ENCODE measurements around the gene MACROD1. TPM values are rescaled to one million over a fixed set of nuclear protein-coding genes. Genes with fewer than 3 reads are reported as not detected.

MACROD1 gene
- total and polyA plus RNA-seq, 12 donors, result 77.6 to 497 (median 115) TPM

DNA sequence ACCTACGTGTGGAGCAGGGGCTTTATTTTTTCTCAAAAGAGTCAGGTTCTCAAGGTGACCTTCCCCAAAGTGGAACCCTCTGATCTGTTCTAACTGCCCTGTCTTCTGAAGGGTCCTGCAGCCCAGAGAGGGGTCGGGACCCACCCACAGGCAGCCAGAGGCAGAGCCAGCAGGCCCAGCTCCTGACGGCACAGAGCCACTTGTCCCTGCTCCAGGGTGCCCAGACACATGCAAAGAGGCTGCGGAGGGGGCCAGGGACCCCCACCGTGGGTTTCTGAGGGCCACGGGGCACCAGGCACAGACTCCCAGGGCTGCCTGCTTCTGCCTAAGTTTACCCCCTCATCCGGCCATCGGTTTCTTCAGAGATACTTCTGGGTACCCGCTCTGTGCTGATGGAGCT is 93.0 kb downstream of the MACROD1 start:
- TF ChIP-seq, protein P1, sequence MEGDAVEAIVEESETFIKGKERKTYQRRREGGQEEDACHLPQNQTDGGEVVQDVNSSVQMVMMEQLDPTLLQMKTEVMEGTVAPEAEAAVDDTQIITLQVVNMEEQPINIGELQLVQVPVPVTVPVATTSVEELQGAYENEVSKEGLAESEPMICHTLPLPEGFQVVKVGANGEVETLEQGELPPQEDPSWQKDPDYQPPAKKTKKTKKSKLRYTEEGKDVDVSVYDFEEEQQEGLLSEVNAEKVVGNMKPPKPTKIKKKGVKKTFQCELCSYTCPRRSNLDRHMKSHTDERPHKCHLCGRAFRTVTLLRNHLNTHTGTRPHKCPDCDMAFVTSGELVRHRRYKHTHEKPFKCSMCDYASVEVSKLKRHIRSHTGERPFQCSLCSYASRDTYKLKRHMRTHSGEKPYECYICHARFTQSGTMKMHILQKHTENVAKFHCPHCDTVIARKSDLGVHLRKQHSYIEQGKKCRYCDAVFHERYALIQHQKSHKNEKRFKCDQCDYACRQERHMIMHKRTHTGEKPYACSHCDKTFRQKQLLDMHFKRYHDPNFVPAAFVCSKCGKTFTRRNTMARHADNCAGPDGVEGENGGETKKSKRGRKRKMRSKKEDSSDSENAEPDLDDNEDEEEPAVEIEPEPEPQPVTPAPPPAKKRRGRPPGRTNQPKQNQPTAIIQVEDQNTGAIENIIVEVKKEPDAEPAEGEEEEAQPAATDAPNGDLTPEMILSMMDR (IDR thresholded peaks at IDR 0.05), result no peak
- intact Hi-C loops (cut with DNase I), result loop anchor here in 1 of 10 donors (2.0 kb wide), 1 partner anchor 64 kb away; no protein-coding TSS in a partner anchor
- WGBS, 2 donors, result 79 to 89% methylated on average over 9 of the region's 9 CpGs
- Histone ChIP-seq H3K27ac (no peak overlapping the region), H3K4me3 (no peak overlapping the region), H3K27me3 (no peaks in the 10 kb centered on the region), H3K36me3 (no peaks in the 10 kb centered on the region), H3K9me3 (no peaks in the 10 kb centered on the region), H3K4me1 (peaks cover 6 to 58% (median 27%) of the 10 kb centered on the region in 9 donors)
- ATAC-seq, result no peak
- DNase-seq, result no peak

DNA sequence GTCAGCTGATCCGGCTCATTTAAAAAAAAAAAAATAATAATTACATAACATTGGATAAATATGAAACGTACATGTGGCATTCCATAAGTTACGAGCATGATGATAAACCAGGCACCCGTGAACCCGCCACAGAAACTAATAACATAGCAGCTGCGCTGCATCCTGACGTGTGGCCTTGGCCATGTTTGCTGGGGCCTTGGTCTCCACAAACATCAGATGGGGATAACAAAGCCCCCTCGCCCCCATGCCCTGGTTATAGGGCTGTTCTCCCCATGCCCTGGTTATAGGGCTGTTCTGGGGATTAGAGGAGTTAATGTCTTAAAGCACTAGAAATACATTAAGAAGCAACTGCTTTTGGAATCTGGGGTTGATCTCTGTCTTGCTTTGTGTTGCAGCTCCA is 93.5 kb downstream of the MACROD1 start:
- no peak for ATAC-seq
- Histone ChIP-seq H3K4me1 (peaks cover 6 to 53% (median 24%) of the 10 kb centered on the region in 9 donors), H3K27ac (no peak overlapping the region), H3K27me3 (no peaks in the 10 kb centered on the region), H3K36me3 (no peaks in the 10 kb centered on the region), H3K4me3 (no peak overlapping the region), H3K9me3 (no peaks in the 10 kb centered on the region)
- intact Hi-C loops (cut with DNase I), result loop anchor here in 1 of 10 donors (2.0 kb wide), 1 partner anchor 64 kb away; no protein-coding TSS in a partner anchor
- WGBS, 2 donors, result 69 to 72% methylated on average over 8 of the region's 8 CpGs
- TF ChIP-seq, protein P1 (IDR thresholded peaks at IDR 0.05), result no peak
- no peak for DNase-seq

DNA sequence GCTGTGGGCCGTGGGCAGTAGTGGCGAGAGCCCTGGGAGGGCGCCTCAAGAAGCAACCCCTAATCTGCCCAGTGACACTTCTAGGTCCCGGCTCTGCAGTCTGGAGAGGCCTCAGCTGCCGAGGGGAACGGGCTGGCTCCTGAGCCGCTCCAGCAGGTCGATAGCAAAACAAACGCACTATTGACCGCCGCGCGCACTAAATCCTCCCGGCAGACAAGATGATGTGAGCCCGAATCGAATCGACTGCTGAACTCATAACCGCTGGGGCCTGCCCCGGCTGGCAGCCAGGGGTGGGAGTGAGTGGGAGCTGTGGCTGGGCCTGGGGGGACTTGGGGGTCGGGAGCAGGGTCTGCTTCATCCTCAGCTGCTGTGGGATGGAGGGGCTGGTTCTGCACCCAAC is 94.1 kb downstream of the MACROD1 start:
- intact Hi-C loops (cut with DNase I), result loop anchor here in 1 of 10 donors (2.0 kb wide), 1 partner anchor 63 kb away; no protein-coding TSS in a partner anchor
- TF ChIP-seq, protein P1 (IDR thresholded peaks at IDR 0.05), result no peak
- no peaks in the 10 kb centered on the region for H3K9me3 ChIP-seq
- H3K36me3 ChIP-seq, result no peaks in the 10 kb centered on the region
- no peak overlapping the region for H3K4me3 ChIP-seq
- 86 to 89% methylated on average over 20 of the region's 20 CpGs for WGBS, 2 donors
- no peak for ATAC-seq
- DNase-seq, result no peak
- H3K27ac ChIP-seq, result no peak overlapping the region
- H3K4me1 ChIP-seq, result peaks cover 6 to 47% (median 20%) of the 10 kb centered on the region in 9 donors
- H3K27me3 ChIP-seq, result no peaks in the 10 kb centered on the region

DNA sequence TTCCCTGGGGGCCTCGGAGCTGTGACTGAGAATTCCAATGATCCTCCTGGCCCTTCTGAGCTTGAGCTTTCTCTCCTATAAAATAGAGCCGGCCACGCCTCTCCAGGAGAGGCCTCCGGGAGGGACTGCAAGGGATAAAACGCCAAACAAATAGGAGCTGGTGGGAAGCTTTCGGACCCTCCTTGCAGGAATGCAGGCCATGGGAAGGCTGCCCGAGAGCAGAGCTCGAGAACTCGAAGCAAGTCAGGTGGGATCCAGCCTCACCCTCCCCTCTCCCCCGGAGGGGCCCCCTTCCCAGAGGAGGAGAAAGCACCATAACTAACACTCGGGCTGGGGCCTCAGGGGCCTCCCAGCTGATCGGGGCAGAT is 95.6 kb downstream of the MACROD1 start:
- TF ChIP-seq, protein P1 (IDR thresholded peaks at IDR 0.05), result no peak
- Histone ChIP-seq H3K36me3 (no peaks in the 10 kb centered on the region), H3K4me1 (peaks cover 4 to 38% (median 12%) of the 10 kb centered on the region in 9 donors), H3K4me3 (no peak overlapping the region), H3K27ac (no peak overlapping the region), H3K9me3 (no peaks in the 10 kb centered on the region), H3K27me3 (no peaks in the 10 kb centered on the region)
- ATAC-seq, result no peak
- WGBS, 2 donors, result 76 to 80% methylated on average over 12 of the region's 12 CpGs
- intact Hi-C loops (cut with DNase I), result no loop called here
- DNase-seq, result no peak
